Caki2 (cell line): Measurements from ENCODE around the gene ABCA1. TPM values are rescaled to one million over a fixed set of nuclear protein-coding genes. Genes with fewer than 3 reads are reported as not detected.
A peak's percentile ranks its signal among the peaks of the same experiment; 100 is the strongest.
"Not testable (repeated sequence)": the region's sequence is repeated elsewhere in the genome, so short reads cannot be mapped to it uniquely, and the experiment has no call there.

Experiments
- DNase-seq: peaks from one replicate; pipeline ENCODE4 v3.0.0-alpha.2; 2015; ENCODE audit warnings: low read depth
- in situ Hi-C: cut with HindIII; loops from 2 replicates; pipeline ENCODE4 v1.10.0; 2016; ENCODE audit warnings: low sequenced_read_pairs, low pct_unique_long_range_greater_than_20kb, mixed read lengths
- total RNA-seq: library from RNA; depleted of rRNA; stranded (reverse); fragments of >200 nt; shearing (Covaris generic); gene quantifications from 2 replicates; pipeline ENCODE4 v1.2.3, GENCODE V29; 2014; ENCODE audit warnings: low replicate concordance

ABCA1 gene
- total RNA-seq, 1 experiment from 2014 or later, result 25.4 TPM

DNA sequence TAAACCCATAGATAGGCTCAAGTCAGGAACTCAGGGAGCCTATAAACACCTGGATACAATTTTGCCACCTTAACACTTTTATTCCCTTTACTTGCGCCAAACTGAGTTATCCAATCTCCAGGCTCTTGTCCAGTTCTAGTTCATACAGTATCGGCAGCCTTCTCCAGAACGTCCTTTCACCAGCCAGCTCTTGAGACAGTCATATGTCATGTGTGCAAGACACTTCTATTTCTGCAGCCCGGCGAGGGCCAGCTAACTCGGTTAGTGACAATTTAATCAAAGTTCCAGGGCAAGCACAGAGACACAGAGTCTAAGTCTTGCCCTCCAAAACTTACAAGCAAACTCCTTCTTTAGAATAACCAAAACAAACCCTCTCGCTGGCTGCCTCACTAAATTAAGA, 12.9 kb downstream of the ABCA1 start:
- in situ Hi-C loops, result no loop called here
- no peak for DNase-seq

DNA sequence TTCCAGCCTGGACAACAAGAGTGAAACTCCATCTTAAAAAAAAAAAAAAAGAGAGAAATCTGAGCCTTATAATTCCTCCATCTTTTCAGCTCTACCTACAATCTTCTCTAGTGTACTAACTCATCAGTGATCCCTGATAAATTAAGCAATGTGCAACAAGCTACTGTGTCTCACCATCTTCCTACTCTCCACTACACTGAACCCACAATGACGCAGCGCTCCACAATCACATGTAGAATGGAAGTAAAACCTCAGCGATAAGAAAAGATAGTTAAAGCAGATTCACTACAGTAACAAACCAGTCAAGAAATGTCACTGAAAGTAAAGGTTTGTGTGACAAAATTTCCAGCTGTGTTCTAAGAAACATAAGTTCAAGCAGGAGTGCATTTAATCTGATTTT, 13.5 kb downstream of the ABCA1 start:
- in situ Hi-C loops, result no loop called here
- DNase-seq, result no peak

DNA sequence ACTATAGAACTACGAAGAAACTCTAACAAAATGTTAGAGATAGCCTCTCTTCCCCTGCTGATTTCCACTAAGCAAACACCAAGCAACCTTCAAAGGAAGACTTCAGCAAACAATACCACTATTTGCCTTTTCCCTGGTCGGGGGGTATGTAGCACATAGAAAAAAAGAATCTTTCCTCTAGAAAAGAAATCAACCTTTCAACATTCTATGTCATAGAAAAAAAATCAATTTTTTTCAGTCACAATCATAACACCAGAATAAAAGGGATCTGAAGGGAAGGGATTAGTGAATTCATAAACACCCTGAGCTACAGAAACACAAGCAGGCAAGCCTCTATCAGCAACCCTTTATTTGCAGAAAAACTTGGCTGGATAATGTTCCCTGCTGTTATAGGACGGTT, 15.3 kb downstream of the ABCA1 start:
- in situ Hi-C loops, result no loop called here
- DNase-seq, result no peak

DNA sequence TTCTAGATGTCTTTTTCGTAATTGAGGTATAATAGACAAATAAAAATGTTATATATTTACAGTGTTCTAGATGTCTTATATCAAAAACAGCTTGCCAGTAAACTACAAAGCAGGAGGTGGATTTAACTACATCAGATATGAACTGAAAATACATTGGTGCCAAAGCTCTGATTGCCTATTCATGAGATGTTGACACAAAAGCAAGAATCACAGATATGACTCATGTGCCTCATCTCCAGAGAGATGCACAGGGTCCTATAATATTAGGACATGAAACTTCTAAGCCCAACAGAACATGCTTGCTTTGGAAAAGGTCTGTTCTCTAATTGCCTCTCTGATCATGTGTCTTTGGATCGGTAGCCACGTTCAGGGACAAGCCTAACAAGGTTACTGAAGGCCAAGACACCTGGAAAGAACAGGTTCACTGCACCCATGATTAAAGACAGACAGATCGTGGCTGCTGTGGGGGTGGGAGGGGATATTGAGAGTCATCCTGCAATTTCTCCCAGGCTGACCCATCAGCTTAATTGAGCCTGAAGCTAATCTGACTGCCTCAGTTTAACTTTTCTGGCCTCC, 16.8 kb downstream of the ABCA1 start:
- DNase-seq, result peak; percentile 16

DNA sequence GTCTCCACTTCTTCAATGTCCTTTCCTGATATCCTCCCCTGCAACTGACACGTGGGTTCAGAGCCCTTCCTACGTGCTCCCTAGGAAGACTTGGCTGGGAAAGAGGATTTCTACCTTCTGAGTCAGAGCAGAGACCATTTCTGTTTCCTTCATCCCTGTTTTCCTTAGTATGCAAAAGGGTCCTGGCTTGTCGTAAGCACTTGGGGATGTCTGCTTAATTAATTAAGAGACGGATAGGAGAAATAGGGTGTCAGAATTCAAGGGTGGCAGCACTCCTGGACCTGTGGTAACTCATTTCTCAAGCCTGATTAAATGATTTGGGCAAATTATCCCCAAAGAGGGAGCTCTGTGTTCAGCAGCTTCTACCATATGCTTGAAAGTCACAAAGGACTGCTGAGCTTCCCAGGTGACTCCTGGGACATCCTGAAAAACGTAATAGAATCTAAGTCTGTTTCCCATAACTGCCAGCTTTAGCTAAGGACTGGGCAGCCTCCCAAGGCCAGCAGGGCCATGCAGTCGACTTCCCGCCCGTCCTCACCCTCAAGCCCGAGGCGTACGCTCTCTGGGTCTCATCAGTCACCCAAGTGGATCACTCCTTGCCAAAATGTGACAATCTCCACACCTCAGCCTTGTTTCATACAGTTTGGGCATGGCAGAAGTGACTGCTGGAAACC, 20.5 kb downstream of the ABCA1 start:
- in situ Hi-C loops, result no loop called here
- DNase-seq, result peak; percentile 19

More for the DNA sequence above, 16.8 kb downstream of the ABCA1 start:
- in situ Hi-C loops, result no loop called here

DNA sequence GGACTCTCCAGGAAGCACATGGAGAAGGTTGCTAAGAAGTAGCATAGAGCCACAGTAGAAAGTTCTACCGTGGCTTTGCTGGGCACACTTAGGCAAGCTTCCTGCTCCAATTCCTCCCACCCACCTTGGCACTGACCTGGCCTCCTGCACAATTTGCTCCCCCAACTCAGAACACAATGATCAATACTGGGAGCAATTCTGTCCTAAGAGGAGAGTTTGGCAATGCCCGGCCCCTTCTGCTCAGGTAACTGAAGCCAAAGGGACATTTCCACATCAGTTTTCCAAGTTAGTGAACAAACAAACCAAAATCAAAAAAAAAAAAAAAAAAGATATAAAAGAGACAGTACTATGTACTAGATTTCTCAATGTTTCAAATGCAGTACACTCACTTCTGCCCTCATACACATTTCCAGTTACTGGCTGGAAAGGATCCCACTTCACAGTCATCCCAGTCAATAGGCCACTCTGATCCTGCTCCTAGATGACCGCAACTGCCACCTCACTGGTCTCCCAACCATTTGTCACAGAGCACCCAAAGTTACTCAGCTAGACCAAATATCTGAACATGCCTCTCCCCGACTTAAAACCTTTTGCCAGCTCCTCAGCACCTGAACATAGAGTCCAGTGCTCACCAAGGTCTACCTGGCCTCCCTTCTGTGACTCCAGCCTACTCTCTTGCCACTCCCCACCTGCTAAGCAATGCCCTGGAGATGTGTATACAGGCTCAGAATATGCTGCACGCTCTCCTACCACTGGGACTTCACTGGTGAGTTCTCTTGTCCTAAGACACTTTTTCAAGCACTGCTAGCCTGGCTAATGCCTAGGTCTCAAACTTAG, 21.3 kb downstream of the ABCA1 start:
- no peak for DNase-seq
- in situ Hi-C loops, result no loop called here

DNA sequence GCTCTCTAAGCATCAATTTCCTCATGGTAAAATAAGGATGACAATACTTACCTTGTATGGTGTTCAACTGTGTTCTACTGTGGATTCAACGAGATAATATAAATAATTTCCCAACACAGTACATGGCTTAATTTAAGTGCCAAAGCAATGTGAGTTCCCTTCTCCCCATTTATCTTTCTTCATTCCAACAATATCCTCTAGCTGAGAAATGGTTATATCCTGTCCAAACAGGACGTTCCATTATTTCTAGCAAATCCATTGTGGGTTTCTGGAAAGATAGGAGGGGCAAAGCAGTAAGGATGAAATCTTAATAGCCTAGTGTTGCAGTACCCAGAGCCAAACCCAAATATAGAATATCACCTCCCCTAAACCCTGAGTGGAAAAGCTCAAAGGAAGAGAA, 22.0 kb downstream of the ABCA1 start:
- in situ Hi-C loops, result no loop called here
- DNase-seq, result no peak

DNA sequence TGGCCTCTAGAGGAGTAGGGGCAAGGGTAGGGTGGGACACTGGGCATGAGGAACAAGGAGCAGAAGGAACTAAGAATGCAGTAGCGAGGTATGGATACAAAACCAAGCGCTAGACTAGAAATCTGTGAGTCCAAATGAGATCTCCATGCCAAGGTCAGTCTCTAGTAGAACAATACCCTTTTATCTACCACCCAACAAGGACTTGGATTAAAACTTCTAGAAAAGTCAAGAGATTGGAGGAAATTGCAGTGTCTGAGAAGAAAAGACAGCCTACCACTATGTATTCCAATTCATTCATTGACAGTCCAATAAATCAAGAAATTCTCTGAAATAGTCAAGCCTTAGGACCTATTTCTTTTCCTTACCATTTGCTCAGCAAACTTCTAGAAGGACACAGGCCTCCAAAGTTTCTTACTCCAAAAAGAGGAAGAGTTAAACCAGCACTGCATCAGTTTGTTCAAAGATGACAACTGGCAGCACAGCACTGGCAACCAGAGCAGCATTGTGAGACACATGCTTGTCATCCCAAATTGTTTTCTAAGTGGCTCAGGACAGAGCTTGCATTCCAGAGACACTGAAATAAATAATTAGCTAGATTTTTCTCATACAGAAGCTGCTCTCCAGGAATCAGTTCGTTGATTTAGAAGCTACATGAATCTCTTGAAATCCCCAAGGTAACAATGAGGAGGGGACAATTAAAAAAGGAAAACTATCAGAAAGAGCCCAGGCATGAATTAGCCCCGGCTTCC, 22.6 kb downstream of the ABCA1 start:
- DNase-seq, result no peak
- in situ Hi-C loops, result no loop called here

DNA sequence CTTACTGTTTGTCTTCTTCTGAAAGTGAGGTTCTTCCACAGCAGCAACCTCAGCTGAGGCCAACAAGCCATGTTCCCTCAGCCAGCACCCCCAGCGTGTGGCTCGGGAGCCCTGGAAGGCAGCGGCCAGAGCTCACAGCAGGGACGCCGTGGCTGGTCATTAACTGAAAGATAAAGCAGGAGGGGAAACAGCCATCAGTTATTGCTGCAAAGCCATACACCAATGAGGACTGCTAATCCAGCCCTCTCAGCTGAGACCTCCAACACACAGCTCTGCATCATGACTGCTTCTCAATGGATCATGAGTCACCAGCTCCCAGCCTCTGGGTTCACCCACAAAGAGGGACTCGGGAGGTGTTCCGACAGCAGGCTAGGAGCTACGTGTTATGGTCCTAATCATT, 24.3 kb downstream of the ABCA1 start:
- DNase-seq, result no peak
- in situ Hi-C loops, result no loop called here

DNA sequence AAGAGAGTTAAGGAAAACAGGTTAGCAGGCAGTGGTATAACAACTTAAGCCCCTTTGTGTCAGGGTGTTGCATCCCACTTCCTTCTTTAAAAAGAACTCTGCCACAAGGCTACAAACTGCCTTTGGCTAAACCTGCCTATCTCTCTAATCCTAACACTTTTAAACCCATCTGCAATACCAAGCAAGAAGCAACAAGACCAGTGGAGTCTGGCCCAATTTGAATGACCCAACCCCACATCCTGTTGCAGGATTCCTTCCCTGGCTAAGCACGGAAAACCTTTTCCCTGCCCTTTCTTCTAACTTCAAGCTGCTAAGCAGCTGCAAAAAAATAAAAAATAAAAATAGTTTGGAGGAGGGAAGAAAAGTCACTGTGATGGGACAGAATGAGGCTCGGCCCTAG, 27.1 kb downstream of the ABCA1 start:
- no peak for DNase-seq
- in situ Hi-C loops, result no loop called here

DNA sequence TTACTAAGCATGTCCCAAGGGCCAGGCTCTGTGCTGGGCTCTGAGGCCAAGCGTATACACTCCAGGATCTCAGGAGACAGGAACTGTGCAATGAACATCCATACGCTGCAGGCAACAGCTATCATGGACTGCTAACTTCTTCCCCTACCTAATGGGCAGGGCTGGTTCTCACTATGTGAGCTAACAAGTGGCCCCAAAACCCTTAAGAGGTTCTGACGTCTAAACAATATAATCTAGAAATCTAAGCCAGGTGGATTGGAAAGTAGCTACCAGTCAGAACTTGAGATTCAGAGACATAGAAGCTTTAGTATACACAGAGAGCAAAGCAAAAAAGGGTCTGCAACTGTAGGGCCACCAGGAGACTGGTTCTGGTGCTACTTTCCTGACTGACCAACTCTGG, 27.6 kb downstream of the ABCA1 start:
- in situ Hi-C loops, result no loop called here
- no peak for DNase-seq

DNA sequence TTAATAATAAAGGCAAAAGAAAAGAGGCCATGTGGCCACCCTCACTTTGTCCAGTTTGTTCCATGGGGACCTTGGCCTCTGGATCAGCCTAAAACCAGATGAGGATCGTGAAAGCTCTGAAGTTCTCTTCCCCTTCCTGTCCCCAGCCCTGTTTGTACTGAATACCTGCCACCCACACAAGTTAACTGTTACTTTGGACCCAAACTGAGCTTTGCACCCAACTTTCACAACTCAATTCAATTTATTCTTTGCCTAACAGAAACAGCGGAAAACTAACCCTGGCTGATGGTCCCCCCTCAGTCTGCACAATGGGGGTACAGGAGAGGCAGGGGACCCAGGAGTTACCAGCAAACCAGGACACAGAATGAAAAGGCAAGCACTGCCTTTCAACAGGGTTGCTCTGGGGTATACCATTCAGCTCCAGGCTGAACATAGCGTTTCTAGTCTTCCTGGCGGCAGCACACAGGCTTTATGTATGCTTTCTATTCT, 28.2 kb downstream of the ABCA1 start:
- no peak for DNase-seq
- in situ Hi-C loops, result no loop called here

DNA sequence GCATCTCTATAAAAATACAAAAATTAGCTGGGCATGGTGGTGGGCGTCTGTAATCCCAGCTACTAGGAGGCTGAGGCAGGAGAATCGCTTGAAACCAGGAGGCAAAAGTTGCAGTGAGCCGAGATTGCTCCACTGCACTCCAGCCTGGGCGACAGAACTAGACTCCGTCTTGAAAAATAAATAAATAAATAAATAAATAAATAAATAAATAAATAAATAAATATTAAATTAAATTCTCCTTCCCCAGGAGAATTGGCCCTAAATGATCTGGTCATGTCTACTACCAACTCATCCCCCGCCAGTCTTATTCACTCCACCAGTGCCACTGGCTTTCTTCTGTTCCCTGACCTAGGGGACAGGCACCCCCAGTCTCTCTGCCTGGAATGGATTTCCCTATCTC, 29.6 kb downstream of the ABCA1 start:
- DNase-seq, in situ Hi-C loops: not testable (repeated sequence)

DNA sequence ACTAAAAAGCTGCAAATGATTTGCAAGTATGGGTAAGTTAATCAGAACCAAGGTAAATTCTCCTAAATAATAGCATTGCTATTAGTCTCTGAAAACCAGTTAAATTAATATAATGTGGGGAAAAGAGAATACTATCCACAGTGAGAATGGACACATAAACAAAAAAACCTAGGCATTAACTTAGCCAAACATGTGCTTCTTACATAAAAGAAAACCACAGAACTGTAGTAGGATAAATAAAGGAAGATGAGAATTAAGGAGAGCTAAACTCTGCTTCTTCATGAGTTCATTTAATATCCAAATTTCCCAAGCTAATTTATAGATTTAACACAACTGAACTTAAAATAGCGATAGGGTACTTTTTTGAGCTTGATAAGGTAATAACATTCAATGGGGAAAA, 31.8 kb downstream of the ABCA1 start:
- DNase-seq, result no peak
- in situ Hi-C loops, result no loop called here

DNA sequence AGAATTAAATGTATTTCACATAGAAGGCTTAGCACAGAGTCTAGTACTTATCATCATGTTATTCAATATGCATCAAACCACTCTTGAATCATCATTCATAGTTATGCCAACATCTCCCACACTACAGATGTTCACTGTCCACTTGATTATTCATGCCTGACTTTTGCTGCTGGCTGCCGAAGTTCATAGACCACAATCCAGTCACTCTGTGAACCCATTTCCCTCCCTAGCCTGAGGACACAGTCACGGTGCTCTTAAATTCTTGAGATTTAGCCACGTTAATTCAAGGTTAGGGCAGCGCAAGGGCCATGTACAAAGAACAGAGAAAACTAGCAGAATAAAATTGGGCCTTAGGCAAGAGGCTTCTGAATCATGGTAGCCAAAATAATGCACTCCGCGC, 32.4 kb downstream of the ABCA1 start:
- DNase-seq, result no peak
- in situ Hi-C loops, result no loop called here

DNA sequence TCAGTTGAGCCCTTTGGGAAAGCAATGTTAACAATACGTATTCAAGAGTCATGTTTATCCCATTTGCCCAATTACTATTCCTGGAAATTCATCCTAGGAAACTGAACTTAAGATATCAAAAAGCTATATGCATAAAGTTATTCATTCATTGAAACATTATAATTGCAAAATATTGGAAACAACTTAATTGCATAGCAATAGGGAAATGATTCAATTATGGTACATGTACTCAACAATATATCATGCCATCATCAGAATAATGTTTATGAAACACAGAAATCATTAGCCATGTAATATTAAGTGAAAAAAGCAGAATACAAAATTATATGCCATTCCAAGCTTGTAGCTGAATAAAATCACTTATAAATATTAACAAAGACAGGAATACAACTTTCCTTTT, 35.3 kb downstream of the ABCA1 start:
- DNase-seq, result no peak
- in situ Hi-C loops, result no loop called here

DNA sequence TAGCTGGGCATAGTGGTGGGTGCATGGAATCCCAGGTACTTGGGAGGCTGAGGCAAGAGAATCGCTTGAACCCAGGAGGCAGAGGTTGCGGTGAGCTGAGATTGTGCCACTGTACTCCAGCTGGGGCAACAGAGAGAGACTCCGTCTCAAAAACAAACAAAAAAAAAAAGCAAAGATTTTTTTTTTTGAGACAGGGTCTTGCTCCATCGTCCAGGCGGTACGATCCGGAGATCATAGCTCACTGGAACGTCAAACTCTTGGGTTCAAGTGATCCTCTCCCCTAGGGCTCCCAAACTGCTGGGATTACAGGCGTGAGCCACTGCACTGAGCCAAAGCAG, 37.6 kb downstream of the ABCA1 start:
- in situ Hi-C loops, result no loop called here
- no peak for DNase-seq

DNA sequence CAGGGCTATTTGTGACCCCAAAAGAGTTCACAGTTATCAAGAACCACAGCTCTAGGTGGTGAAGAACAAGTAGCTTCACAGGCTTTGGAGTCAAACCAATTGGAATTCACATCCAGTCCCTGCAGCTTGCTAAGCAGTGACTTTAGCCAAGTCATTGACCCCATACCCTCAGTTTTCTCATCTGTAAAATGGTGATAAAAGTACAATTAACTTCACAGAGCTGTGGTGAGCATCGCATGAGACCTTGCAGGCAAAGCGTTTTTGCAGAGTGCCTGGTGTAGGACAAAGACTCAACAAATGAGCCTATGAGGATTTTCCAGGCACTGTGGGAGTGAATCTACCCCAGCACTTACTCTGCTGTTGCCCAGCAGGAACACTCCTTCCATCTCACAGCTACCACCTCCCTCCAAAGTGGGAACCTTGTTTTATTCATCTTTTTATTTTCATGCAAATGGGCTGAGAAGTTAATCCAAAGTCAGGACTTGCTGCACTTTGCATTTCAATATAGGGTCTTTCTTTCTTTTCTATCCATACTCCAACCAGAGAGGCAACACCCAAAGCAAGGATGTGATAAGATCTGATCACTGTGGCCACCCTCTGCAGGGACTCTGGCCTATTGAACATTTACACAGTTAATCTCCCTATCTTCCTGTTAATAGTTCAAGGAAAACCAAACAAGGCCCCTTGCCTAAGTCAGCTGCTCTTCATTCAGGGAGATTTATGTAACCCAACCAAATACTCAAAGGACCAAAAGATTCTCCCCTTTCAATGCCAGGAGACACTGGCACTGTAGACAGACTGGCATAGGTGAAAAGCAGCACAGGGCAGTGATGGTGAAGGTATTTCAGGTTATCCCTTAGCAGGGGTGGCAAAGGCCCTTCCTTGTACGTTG, 41.9 kb downstream of the ABCA1 start:
- in situ Hi-C loops, result no loop called here
- no peak for DNase-seq
